ENCODE data around the gene RSAD1.

Gene RSAD1

DNA sequence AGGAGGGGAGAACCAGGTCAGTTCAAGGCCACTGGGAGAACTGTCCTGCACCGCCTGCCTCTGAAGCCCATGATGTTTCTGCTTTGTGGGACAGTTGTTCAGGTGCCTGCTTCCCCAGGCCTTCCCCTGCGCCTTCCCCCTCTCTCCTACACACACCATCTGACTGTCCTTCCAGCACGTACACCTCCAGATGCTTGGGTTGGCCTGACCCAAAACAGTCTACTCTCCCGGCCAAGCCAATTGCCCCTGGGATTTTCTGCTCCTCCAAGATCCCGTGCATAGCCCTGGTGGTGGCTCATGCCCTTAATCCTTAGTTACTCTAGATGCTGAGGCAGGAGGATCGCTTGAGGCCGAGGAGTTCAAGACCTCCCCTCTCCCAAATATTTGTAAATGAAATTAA, 684 bp upstream of the RSAD1 start:
- no peak for DNase-seq (ENCODE audit: low read depth)
- TF ChIP-seq, protein P1, sequence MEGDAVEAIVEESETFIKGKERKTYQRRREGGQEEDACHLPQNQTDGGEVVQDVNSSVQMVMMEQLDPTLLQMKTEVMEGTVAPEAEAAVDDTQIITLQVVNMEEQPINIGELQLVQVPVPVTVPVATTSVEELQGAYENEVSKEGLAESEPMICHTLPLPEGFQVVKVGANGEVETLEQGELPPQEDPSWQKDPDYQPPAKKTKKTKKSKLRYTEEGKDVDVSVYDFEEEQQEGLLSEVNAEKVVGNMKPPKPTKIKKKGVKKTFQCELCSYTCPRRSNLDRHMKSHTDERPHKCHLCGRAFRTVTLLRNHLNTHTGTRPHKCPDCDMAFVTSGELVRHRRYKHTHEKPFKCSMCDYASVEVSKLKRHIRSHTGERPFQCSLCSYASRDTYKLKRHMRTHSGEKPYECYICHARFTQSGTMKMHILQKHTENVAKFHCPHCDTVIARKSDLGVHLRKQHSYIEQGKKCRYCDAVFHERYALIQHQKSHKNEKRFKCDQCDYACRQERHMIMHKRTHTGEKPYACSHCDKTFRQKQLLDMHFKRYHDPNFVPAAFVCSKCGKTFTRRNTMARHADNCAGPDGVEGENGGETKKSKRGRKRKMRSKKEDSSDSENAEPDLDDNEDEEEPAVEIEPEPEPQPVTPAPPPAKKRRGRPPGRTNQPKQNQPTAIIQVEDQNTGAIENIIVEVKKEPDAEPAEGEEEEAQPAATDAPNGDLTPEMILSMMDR (IDR thresholded peaks at IDR 0.05; ENCODE audit: low read length, missing control alignments) = no peak
- peak overlapping the region; percentile 91 for H3K4me3 ChIP-seq (replicated peaks; ENCODE audit: low read depth, low read length)

DNA sequence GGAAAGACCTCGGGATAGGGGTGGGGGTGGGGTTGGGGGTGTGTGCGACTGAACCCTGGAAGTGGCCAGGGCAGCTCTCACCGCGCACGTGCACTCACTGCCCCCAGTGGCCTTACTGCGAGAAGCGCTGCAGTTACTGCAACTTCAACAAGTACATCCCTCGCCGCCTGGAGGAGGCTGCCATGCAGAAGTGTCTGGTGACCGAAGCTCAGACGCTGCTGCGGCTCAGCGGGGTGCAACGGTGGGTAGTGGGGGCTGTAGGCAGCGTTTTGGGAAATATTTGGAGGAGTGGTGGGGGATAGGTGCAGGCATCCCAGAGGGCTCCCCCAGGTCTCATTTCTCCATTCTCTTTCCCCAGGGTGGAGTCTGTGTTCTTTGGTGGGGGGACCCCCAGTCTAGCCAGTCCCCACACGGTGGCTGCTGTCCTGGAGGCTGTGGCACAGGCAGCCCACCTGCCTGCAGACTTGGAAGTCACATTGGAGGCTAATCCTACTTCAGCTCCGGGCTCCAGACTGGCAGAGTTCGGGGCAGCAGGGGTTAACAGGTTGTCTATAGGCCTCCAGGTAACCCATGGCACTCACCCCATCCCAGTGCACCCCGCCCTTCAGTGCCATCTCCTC, 972 bp downstream of the RSAD1 start:
- TF ChIP-seq, protein P1 (IDR thresholded peaks at IDR 0.05; ENCODE audit: low read length, missing control alignments) = peak; percentile 54
- peak overlapping the region; percentile 91 for H3K4me3 ChIP-seq (replicated peaks; ENCODE audit: low read depth, low read length)
- peak; percentile 82 for DNase-seq (ENCODE audit: low read depth)

DNA sequence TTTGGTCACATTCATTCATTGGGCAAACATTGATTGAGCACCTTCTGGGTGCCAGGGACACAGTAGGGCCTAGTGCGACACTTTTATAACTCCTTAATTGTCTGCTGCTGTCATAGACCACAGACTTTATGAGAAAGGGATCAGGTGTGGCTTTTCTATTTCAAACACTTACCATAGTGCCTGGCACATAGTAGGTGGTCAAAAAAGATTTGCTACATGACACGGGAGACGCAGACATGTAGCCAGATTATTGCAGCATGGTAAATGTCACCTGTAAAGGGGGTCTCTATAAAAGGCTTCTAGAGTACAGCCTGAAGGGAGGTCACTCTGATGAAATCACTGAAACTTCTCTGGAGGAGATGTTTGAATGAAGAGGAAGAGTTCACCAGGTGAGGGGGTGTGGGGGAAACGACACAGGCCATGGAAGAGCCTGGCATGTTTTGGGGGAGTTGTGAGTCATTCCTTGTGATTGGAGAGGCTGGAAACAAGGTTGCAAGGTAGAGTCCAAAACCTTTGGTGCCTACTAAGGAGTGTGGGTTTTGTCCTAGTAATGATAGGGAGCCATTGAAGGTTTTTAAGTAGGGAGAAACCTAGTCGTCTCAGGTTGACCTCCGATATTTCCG, 1.6 kb downstream of the RSAD1 start:
- DNase-seq (ENCODE audit: low read depth) = no peak
- no peak overlapping the region for H3K4me3 ChIP-seq (replicated peaks; ENCODE audit: low read depth, low read length)
- TF ChIP-seq, protein P1 (IDR thresholded peaks at IDR 0.05; ENCODE audit: low read length, missing control alignments) = no peak

DNA sequence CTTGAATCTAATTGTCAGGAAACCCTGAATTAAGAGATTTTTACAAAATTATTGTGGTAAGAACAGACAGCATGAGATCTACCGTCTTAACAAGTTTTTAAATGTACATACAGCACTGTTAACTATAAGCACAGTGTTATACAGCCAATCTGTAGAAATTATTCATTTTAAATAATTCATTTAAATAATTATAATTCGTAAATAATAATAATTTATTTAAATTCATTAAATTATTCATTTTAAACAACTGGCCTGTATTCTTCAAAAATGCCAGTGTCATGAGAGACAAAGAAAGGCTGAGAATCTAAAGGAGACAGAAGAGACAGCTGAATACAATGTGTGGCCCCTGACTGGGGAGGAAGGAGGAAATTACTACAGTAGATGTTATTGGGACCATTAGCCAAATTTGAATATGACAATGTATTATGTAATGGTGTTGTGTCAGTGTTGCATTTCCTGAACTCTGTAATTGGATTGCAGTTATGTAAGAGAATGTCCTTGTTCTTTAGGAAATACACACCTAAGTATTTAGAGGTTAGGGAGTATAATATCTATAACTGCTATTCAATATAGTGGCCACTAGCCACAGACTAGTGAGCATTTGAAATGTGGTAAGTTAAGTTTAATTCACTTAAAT, 2.3 kb downstream of the RSAD1 start:
- no peak overlapping the region for H3K4me3 ChIP-seq (replicated peaks; ENCODE audit: low read depth, low read length)
- no peak for DNase-seq (ENCODE audit: low read depth)
- TF ChIP-seq, protein P1 (IDR thresholded peaks at IDR 0.05; ENCODE audit: low read length, missing control alignments) = no peak

DNA sequence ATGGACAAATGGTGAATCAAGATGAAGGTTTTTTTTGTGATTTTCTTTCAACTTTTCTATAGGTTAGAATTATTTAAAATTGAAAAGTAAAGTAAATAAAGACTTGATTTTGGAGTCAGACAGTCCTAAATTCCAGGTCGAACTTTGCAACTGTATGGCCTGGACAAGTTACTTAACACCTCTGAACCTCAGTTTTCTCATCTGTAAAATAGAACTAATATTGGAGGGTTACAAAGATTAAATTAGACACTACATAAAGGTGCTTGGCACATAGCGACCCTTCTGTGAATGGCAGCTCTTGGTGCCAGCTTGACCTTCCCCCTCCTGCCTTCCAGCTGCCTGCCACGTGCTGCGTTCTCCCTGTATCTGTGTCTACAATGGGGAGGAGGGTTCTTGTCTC, 3.0 kb downstream of the RSAD1 start:
- TF ChIP-seq, protein P1 (IDR thresholded peaks at IDR 0.05; ENCODE audit: low read length, missing control alignments) = no peak
- no peak overlapping the region for H3K4me3 ChIP-seq (replicated peaks; ENCODE audit: low read depth, low read length)
- DNase-seq (ENCODE audit: low read depth) = no peak

DNA sequence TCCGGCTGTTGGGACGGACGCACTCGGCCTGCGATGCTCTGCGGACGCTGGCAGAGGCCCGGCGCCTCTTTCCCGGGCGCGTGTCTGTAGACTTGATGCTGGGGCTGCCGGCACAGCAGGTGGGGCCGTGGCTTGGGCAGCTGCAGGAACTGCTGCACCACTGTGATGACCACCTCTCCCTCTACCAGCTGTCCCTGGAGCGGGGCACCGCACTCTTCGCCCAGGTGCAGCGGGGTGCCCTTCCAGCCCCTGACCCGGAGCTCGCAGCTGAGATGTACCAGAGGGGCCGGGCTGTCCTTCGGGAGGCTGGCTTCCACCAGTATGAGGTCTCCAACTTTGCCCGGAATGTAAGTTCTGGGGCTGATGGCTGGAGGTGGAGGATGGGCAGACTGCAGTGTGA, 3.5 kb downstream of the RSAD1 start:
- DNase-seq (ENCODE audit: low read depth) = no peak
- TF ChIP-seq, protein P1 (IDR thresholded peaks at IDR 0.05; ENCODE audit: low read length, missing control alignments) = no peak
- no peak overlapping the region for H3K4me3 ChIP-seq (replicated peaks; ENCODE audit: low read depth, low read length)
